H9 (cell line): ENCODE results near the gene CEP41. TPM values are rescaled to one million over a fixed set of nuclear protein-coding genes. Genes with fewer than 3 reads are reported as not detected.

Experiments
- DNase-seq: peaks from one replicate; pipeline ENCODE4 v3.0.0-alpha.2; 2017
- H2AFZ ChIP-seq: one replicate; pipeline ENCODE4 v1.6.1; 2013; ENCODE audit warnings: mild to moderate bottlenecking, low read length, control low read depth, moderate library complexity
- H2AK5ac ChIP-seq: 2 replicates; pipeline ENCODE4 v1.6.1; 2013; ENCODE audit warnings: low read length, control low read depth, mixed read lengths; ENCODE audit not compliant: insufficient read length
- H2BK120ac ChIP-seq: one replicate; pipeline ENCODE4 v1.6.1; 2013; ENCODE audit warnings: low read depth, mild to moderate bottlenecking, low read length, control low read depth, inconsistent platforms; ENCODE audit not compliant: poor library complexity, severe bottlenecking
- H2BK12ac ChIP-seq: 2 replicates; pipeline ENCODE4 v1.6.1; 2013; ENCODE audit warnings: low read length, control low read depth, mixed read lengths, low read depth; ENCODE audit not compliant: insufficient read length
- H2BK15ac ChIP-seq: 2 replicates; pipeline ENCODE4 v1.6.1; 2013; ENCODE audit warnings: low read depth, low read length, control low read depth
- H2BK20ac ChIP-seq: one replicate; pipeline ENCODE4 v1.6.1; 2013; ENCODE audit warnings: low read depth, mild to moderate bottlenecking, low read length, control low read depth, inconsistent platforms; ENCODE audit not compliant: poor library complexity, severe bottlenecking
- H2BK5ac ChIP-seq: 2 replicates; pipeline ENCODE4 v1.6.1; 2013; ENCODE audit warnings: low read length, control low read depth, mixed read lengths; ENCODE audit not compliant: insufficient read length
- H3K14ac ChIP-seq: 2 replicates; pipeline ENCODE4 v1.6.1; 2013; ENCODE audit warnings: low read length, control low read depth; ENCODE audit not compliant: insufficient read depth
- H3K18ac ChIP-seq: 2 replicates; pipeline ENCODE4 v1.6.1; 2013; ENCODE audit warnings: low read depth, mild to moderate bottlenecking, mixed read lengths, low read length, control low read depth; ENCODE audit not compliant: insufficient read length
- H3K23ac ChIP-seq: 2 replicates; pipeline ENCODE4 v1.6.1; 2013; ENCODE audit warnings: low read length, control low read depth, mixed read lengths, low read depth; ENCODE audit not compliant: insufficient read length
- H3K23me2 ChIP-seq: 2 replicates; pipeline ENCODE4 v1.6.1; 2013; ENCODE audit warnings: low read depth, mild to moderate bottlenecking, mixed read lengths, low read length, control low read depth; ENCODE audit not compliant: insufficient read length, poor library complexity, severe bottlenecking
- H3K27ac ChIP-seq: 2 replicates; pipeline ENCODE4 v1.5.1; 2013; ENCODE audit warnings: low read length, control low read depth, mixed read lengths, low read depth; ENCODE audit not compliant: insufficient read length
- H3K27me3 ChIP-seq: 2 replicates; pipeline ENCODE4 v1.6.1; 2013; ENCODE audit warnings: low read length, control low read depth, inconsistent platforms; ENCODE audit not compliant: insufficient read depth
- H3K4ac ChIP-seq: 2 replicates; pipeline ENCODE4 v1.6.1; 2013; ENCODE audit warnings: low read depth, mild to moderate bottlenecking, control low read depth, inconsistent platforms, low read length, moderate library complexity
- H3K4me1 ChIP-seq: 2 replicates; pipeline ENCODE4 v1.6.1; 2013; ENCODE audit warnings: low read length, control low read depth, inconsistent platforms; ENCODE audit not compliant: insufficient read depth
- H3K4me2 ChIP-seq: 2 replicates; pipeline ENCODE4 v1.6.1; 2013; ENCODE audit warnings: low read length, control low read depth, mixed read lengths; ENCODE audit not compliant: insufficient read length, insufficient read depth
- H3K56ac ChIP-seq: 2 replicates; pipeline ENCODE4 v1.6.1; 2013; ENCODE audit warnings: low read depth, mild to moderate bottlenecking, mixed read lengths, low read length, control low read depth; ENCODE audit not compliant: insufficient read length
- H3K79me1 ChIP-seq: 2 replicates; pipeline ENCODE4 v1.6.1; 2013; ENCODE audit warnings: low read depth, mild to moderate bottlenecking, moderate library complexity, low read length, control low read depth, inconsistent platforms; ENCODE audit not compliant: insufficient read depth, poor library complexity, severe bottlenecking
- H3K79me2 ChIP-seq: 2 replicates; pipeline ENCODE4 v1.6.1; 2013; ENCODE audit warnings: low read length, control low read depth, inconsistent platforms; ENCODE audit not compliant: insufficient read depth
- H3K9ac ChIP-seq: 2 replicates; pipeline ENCODE4 v1.6.1; 2013; ENCODE audit warnings: low read length, control low read depth, mixed read lengths; ENCODE audit not compliant: insufficient read length; ENCODE audit errors: extremely low read depth
- H3K9me3 ChIP-seq: one replicate; pipeline ENCODE4 v1.6.1; 2013; ENCODE audit warnings: low read depth, low read length, inconsistent platforms; ENCODE audit not compliant: control insufficient read depth
- H3T11ph ChIP-seq: one replicate; pipeline ENCODE4 v1.6.1; 2013; ENCODE audit warnings: mild to moderate bottlenecking, low read length, control low read depth, inconsistent platforms
- H4K20me1 ChIP-seq: one replicate; pipeline ENCODE4 v1.6.1; 2013; ENCODE audit not compliant: control insufficient read depth, insufficient read length, insufficient read depth
- H4K5ac ChIP-seq: 2 replicates; pipeline ENCODE4 v1.6.1; 2013; ENCODE audit warnings: low read depth, mild to moderate bottlenecking, mixed read lengths, low read length, control low read depth; ENCODE audit not compliant: insufficient read length
- H4K8ac ChIP-seq: replicated peaks from 2 replicates; pipeline ENCODE4 v1.6.1; 2013; ENCODE audit warnings: low read length, control low read depth, mixed read lengths, low read depth; ENCODE audit not compliant: insufficient read length
- H4K91ac ChIP-seq: 2 replicates; pipeline ENCODE4 v1.6.1; 2013; ENCODE audit warnings: low read depth, mild to moderate bottlenecking, moderate library complexity, mixed read lengths, low read length, control low read depth; ENCODE audit not compliant: insufficient read length
- H3K27ac Mint-ChIP-seq, 3 experiments: 2 replicates in 2 of 3; 3 replicates in 1 of 3; pipeline ENCODE4 v1.8.0; 2020 to 2021; ENCODE audit warnings: mixed read lengths in 3 of 3, mild to moderate bottlenecking in 1 of 3, moderate library complexity in 1 of 3
- H3K27me3 Mint-ChIP-seq: 2 replicates; pipeline ENCODE4 v1.8.0; 2021; ENCODE audit warnings: low read depth, mild to moderate bottlenecking, moderate library complexity, mixed read lengths
- H3K36me3 Mint-ChIP-seq, 3 experiments: 2 replicates in 2 of 3; 3 replicates in 1 of 3; pipeline ENCODE4 v1.8.0; 2020 to 2021; ENCODE audit warnings: low read depth in 3 of 3, mixed read lengths in 3 of 3; ENCODE audit not compliant: insufficient read depth in 1 of 3
- H3K4me1 Mint-ChIP-seq, 2 experiments: 2 replicates each; pipeline ENCODE4 v1.8.0; 2020; ENCODE audit warnings: mixed read lengths in 2 of 2
- H3K4me3 Mint-ChIP-seq, 2 experiments: 2 replicates in 1 of 2; 3 replicates in 1 of 2; pipeline ENCODE4 v1.8.0; 2020 to 2021; ENCODE audit warnings: mild to moderate bottlenecking in 2 of 2, mixed read lengths in 2 of 2, moderate library complexity in 1 of 2
- H3K9me3 Mint-ChIP-seq, 2 experiments: 2 replicates in 1 of 2; 3 replicates in 1 of 2; pipeline ENCODE4 v1.8.0; 2020; ENCODE audit warnings: mild to moderate bottlenecking in 2 of 2, mixed read lengths in 2 of 2, moderate library complexity in 1 of 2
- WGBS: extraction: QIAGEN DNeasy Blood & Tissue Kit; methylation state at CpG from one replicate; pipeline ENCODE4 v1.1.7; 2013; ENCODE audit warnings: missing lambda C conversion rate, low lambda C conversion rate, mixed read lengths; ENCODE audit not compliant: insufficient read length; ENCODE audit errors: extremely low coverage; 5-methylcytosine and 5-hydroxymethylcytosine counted together
- total RNA-seq: library from RNA; stranded (reverse); gene quantifications from 2 replicates; pipeline ENCODE4 v1.2.1, GENCODE V29; 2021
- TF ChIP-seq, protein P1 (sequence below): fragments of 200-600 bp; sonication (generic); conservative IDR thresholded peaks from 3 replicates; pipeline ENCODE4 v1.8.0; 2021; ENCODE audit warnings: antibody characterized with exemption, mild to moderate bottlenecking

The CEP41 gene
- total RNA-seq, 1 experiment from 2014 or later: 9.7 TPM

DNA sequence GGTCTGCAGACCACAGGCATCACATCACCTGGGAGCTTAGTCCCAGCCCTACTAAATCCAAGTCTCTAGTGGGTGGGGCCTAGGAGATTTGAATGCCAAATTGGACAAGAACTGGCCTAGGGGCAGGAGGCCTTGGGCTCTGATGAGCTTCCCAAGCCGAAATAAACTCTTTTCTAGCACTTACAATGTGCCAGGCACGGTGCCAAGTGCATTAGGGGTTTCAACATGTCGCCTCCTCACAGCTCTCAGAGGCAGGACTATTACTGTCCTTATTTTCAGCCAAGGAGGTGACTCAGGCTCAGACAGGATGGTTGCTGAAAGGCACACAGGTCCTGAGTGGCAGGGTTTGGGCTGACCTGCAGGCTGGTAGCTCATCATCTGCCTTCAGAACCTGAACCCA, 69.8 kb downstream of the CEP41 start:
- no peaks in the 10 kb centered on the region for H3K79me2 ChIP-seq

More for the DNA sequence above, 69.8 kb downstream of the CEP41 start:
- WGBS: no CpG with 5 or more reads among the region's 3 CpGs
- Mint-ChIP-seq H3K4me3 (no peak overlapping the region), H3K27me3 (peaks cover 3% of the 10 kb centered on the region; the same call in 1 of the 2 replicates), H3K27ac (no peak overlapping the region), H3K36me3 (peaks cover 6 to 11% (median 6%) of the 10 kb centered on the region in 3 experiments), H3K4me1 (peaks cover 15 to 22% of the 10 kb centered on the region in 2 experiments), H3K9me3 (peaks cover 10 to 13% of the 10 kb centered on the region in 2 experiments)
- Histone ChIP-seq H2AFZ (no peak overlapping the region), H2BK120ac (no peak overlapping the region), H2BK5ac (no peak overlapping the region), H4K5ac (no peak overlapping the region), H4K8ac (no peak overlapping the region), H4K20me1 (no peaks in the 10 kb centered on the region), H3K18ac (no peak overlapping the region), H2BK12ac (no peak overlapping the region), H3T11ph (no peak overlapping the region), H2BK20ac (no peak overlapping the region), H3K23ac (no peak overlapping the region), H3K4me2 (no peak overlapping the region), H3K4me1 (no peaks in the 10 kb centered on the region), H3K14ac (no peak overlapping the region), H3K9me3 (no peaks in the 10 kb centered on the region), H3K9ac (no peak overlapping the region), H3K79me1 (no peaks in the 10 kb centered on the region), H3K27me3 (no peaks in the 10 kb centered on the region), H4K91ac (no peak overlapping the region), H3K27ac (no peak overlapping the region), H2BK15ac (no peak overlapping the region), H3K4ac (no peak overlapping the region), H3K56ac (no peak overlapping the region), H3K23me2 (no peaks in the 10 kb centered on the region), H2AK5ac (no peak overlapping the region)
- no peak for DNase-seq
- TF ChIP-seq, protein P1, sequence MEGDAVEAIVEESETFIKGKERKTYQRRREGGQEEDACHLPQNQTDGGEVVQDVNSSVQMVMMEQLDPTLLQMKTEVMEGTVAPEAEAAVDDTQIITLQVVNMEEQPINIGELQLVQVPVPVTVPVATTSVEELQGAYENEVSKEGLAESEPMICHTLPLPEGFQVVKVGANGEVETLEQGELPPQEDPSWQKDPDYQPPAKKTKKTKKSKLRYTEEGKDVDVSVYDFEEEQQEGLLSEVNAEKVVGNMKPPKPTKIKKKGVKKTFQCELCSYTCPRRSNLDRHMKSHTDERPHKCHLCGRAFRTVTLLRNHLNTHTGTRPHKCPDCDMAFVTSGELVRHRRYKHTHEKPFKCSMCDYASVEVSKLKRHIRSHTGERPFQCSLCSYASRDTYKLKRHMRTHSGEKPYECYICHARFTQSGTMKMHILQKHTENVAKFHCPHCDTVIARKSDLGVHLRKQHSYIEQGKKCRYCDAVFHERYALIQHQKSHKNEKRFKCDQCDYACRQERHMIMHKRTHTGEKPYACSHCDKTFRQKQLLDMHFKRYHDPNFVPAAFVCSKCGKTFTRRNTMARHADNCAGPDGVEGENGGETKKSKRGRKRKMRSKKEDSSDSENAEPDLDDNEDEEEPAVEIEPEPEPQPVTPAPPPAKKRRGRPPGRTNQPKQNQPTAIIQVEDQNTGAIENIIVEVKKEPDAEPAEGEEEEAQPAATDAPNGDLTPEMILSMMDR: no peak
